Aorta (tissue), 5 donors: ENCODE data around the gene ACAD10. TPM values are rescaled to one million over a fixed set of nuclear protein-coding genes. Genes with fewer than 3 reads are reported as not detected.

Experiments used
- ATAC-seq: fragments of 200-7000 bp; cut with Tn5 transposase; one replicate; pipeline ENCODE4 v1.9.1; 2022; ENCODE audit warnings: moderate library complexity; ENCODE audit not compliant: low FRiP score
- DNase-seq, 2 donors: peaks; one replicate each; pipeline ENCODE4 v3.0.0-alpha.2; 2020
- H3K27ac ChIP-seq, 2 donors: one replicate each; pipeline ENCODE4 v1.5.1; 2013; ENCODE audit warnings: low read length in 2 of 2, mild to moderate bottlenecking in 2 of 2, moderate library complexity in 2 of 2, control low read depth in 1 of 2, inconsistent platforms in 1 of 2, low read depth in 1 of 2
- H3K27me3 ChIP-seq, 2 donors: one replicate each; pipeline ENCODE4 v1.6.1; 2013; ENCODE audit warnings: control low read depth in 1 of 2, low read length in 1 of 2, mild to moderate bottlenecking in 1 of 2, moderate library complexity in 1 of 2; ENCODE audit not compliant: insufficient read depth in 2 of 2, control insufficient read depth in 1 of 2
- H3K36me3 ChIP-seq, 2 donors: one replicate each; pipeline ENCODE4 v1.6.1; 2013; ENCODE audit warnings: control low read depth in 1 of 2, low read length in 1 of 2, mild to moderate bottlenecking in 1 of 2; ENCODE audit not compliant: insufficient read depth in 2 of 2, control insufficient read depth in 1 of 2
- H3K4me1 ChIP-seq, 2 donors: one replicate each; pipeline ENCODE4 v1.6.1; 2013; ENCODE audit warnings: low read length in 2 of 2, control low read depth in 1 of 2, mild to moderate bottlenecking in 1 of 2, moderate library complexity in 1 of 2; ENCODE audit not compliant: insufficient read depth in 2 of 2, control insufficient read depth in 1 of 2
- H3K4me3 ChIP-seq, 2 donors: one replicate each; pipeline ENCODE4 v1.5.1; 2013; ENCODE audit warnings: low read length in 2 of 2, control low read depth in 1 of 2, mild to moderate bottlenecking in 1 of 2
- H3K9me3 ChIP-seq: one replicate; pipeline ENCODE4 v1.6.1; 2013; ENCODE audit warnings: mild to moderate bottlenecking, low read length; ENCODE audit not compliant: control insufficient read depth
- WGBS, 2 donors: extraction: QIAGEN DNeasy Blood & Tissue Kit; methylation state at CpG; one replicate each; pipeline ENCODE4 v1.1.7; 2013; 5-methylcytosine and 5-hydroxymethylcytosine counted together
- intact Hi-C, 2 donors: fragments of 100-400 bp; cut with DNase I; formaldehyde crosslinking; loops; one replicate each; pipeline versions ENCODE4 v1.14.2 to v1.15.0; 2022
- microRNA-seq, 2 donors: library from miRNA; unstranded; fragments of <30 nt; microRNA quantifications; one replicate each; pipeline ENCODE4 v1.2.0, GENCODE V29; 2020
- polyA plus RNA-seq, 2 donors: library from polyadenylated mRNA; stranded (reverse); fragments of 200-250 nt; gene quantifications; one replicate each; pipeline ENCODE4 v1.2.3, GENCODE V29; 2013
- total RNA-seq, 2 donors: library from RNA; stranded (reverse); fragmentation: NEBNext Ultra II Directional; extraction: Animal tissue kit (Norgen Biotek cat#: 25700); gene quantifications; one replicate each; pipeline ENCODE4 v1.2.1, GENCODE V29; 2021
- donor health status: healthy with polysubstance abuse.
- donor health status: Bipolar disorder and iron deficiency.
- donor health status: DM: no; HTN: no; CAD: no.
- donor health status: DM: no; HTN: no; CAD: no.
- donor health status: DM: yes; HTN: yes; CAD: no.

The ACAD10 gene
- total and polyA plus RNA-seq, 4 donors = 7.0 to 27.9 (median 15.6) TPM

DNA sequence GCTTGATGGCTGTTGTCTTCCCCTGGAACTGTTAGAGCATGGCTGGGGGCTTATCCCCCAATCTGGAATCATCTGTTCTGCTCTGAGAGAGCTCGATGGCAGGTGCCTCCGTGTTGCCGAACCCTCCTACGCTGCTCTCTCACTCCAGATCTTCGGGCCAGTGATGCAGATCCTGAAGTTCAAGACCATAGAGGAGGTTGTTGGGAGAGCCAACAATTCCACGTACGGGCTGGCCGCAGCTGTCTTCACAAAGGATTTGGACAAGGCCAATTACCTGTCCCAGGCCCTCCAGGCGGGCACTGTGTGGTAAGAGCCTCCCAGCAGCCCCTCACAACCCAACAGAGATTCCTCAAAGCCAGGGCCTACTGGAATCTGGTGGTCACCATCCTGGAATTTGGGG lies 113.9 kb downstream of the ACAD10 start:
- 91 to 97% methylated on average over 9 of the region's 9 CpGs for WGBS, 2 donors
- no peaks in the 10 kb centered on the region for H3K9me3 ChIP-seq
- H3K27ac ChIP-seq = no peak overlapping the region
- ATAC-seq = no peak
- peaks cover 14% of the 10 kb centered on the region in 2 donors for H3K36me3 ChIP-seq
- intact Hi-C loops = no loop called here
- H3K4me3 ChIP-seq = no peak overlapping the region
- H3K4me1 ChIP-seq = no peaks in the 10 kb centered on the region
- peak in 1 of 2 donors; percentile 55 for DNase-seq
- H3K27me3 ChIP-seq = no peaks in the 10 kb centered on the region

GRCh38 chr12:111803038-111803626 lies 117.3 kb downstream of the ACAD10 start:
- intact Hi-C loops = no loop called here
- 89 to 94% methylated on average over 6 of the region's 6 CpGs for WGBS, 2 donors

DNA sequence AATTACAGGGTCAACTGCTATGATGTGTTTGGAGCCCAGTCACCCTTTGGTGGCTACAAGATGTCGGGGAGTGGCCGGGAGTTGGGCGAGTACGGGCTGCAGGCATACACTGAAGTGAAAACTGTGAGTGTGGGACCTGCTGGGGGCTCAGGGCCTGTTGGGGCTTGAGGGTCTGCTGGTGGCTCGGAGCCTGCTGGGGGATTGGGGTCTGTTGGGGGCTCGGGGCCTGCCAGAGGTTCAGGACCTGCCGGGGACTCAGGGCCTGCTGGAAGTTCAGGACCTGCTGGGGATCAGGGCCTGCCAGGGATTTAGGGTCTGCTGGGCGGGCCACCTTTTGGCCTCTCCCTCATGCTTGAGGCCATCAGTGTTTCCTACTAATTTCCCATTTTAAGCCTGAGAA lies 118.0 kb downstream of the ACAD10 start:
- H3K4me1 ChIP-seq = no peaks in the 10 kb centered on the region
- peaks cover 9 to 12% of the 10 kb centered on the region in 2 donors for H3K36me3 ChIP-seq
- DNase-seq = peak in 1 of 2 donors; percentile 62
- H3K4me3 ChIP-seq = no peak overlapping the region
- no peaks in the 10 kb centered on the region for H3K9me3 ChIP-seq
- H3K27me3 ChIP-seq = no peaks in the 10 kb centered on the region
- WGBS, 2 donors = 95 to 99% methylated on average over 8 of the region's 8 CpGs
- no peak for ATAC-seq
- H3K27ac ChIP-seq = no peak overlapping the region
- intact Hi-C loops = no loop called here

More at GRCh38 chr12:111803038-111803626, 117.3 kb downstream of the ACAD10 start:
- H3K4me1 ChIP-seq = no peaks in the 10 kb centered on the region
- no peaks in the 10 kb centered on the region for H3K27me3 ChIP-seq
- no peaks in the 10 kb centered on the region for H3K9me3 ChIP-seq
- H3K4me3 ChIP-seq = no peak overlapping the region
- H3K36me3 ChIP-seq = peaks cover 10 to 15% of the 10 kb centered on the region in 2 donors
- ATAC-seq (no peak), DNase-seq (peak in 1 of 2 donors; percentile 15)
- H3K27ac ChIP-seq = no peak overlapping the region

GRCh38 chr12:111806304-111806703 lies 120.5 kb downstream of the ACAD10 start:
- H3K36me3 ChIP-seq = peaks cover 4 to 9% of the 10 kb centered on the region in 2 donors

More at GRCh38 chr12:111806304-111806703, 120.5 kb downstream of the ACAD10 start:
- WGBS, 2 donors = 76 to 79% methylated on average over 4 of the region's 4 CpGs
- DNase-seq (no peak), ATAC-seq (no peak)
- H3K4me3 ChIP-seq = no peak overlapping the region
- intact Hi-C loops = no loop called here
- no peak overlapping the region for H3K27ac ChIP-seq
- H3K27me3 ChIP-seq = no peaks in the 10 kb centered on the region
- no peaks in the 10 kb centered on the region for H3K9me3 ChIP-seq
- no peaks in the 10 kb centered on the region for H3K4me1 ChIP-seq

Small RNA genes lying within 50 kb of the gene (microRNA-seq; reads per million reads assigned to microRNA genes)
- 1.2 to 3.0 reads per million in 2 donors for gene MIR6761

Other genes with a start within 250 kb of the ACAD10 start
- 10 to 100 TPM; 69.4 to 97.5 TPM for gene ATXN2, start 86.7 kb upstream of the ACAD10 start, total RNA-seq
- 10 to 100 TPM; 23.8 to 29.3 TPM for gene ATXN2, start 86.7 kb upstream of the ACAD10 start, polyA plus RNA-seq
- gene BRAP, start 97 bp upstream of the ACAD10 start, total RNA-seq = 10 to 100 TPM; 14.0 to 18.0 TPM
- gene BRAP, start 97 bp upstream of the ACAD10 start, polyA plus RNA-seq = 10 to 100 TPM in 1 of 2 donors, 1 to 10 TPM in 1; 4.9 to 11.8 TPM
- gene ALDH2, start 80.9 kb downstream of the ACAD10 start, total RNA-seq = 100 to 1,000 TPM; 114 to 134 TPM
- gene ALDH2, start 80.9 kb downstream of the ACAD10 start, polyA plus RNA-seq = 100 to 1,000 TPM in 1 of 2 donors, 10 to 100 TPM in 1; 91.2 to 135 TPM
- gene MAPKAPK5, start 156.2 kb downstream of the ACAD10 start, total RNA-seq = 10 to 100 TPM; 36.4 to 44.4 TPM
- 10 to 100 TPM; 21.3 to 25.4 TPM for gene MAPKAPK5, start 156.2 kb downstream of the ACAD10 start, polyA plus RNA-seq